Thoracic aorta (tissue), 2 donors: ENCODE results near the gene RANBP1. TPM values are rescaled to one million over a fixed set of nuclear protein-coding genes. Genes with fewer than 3 reads are reported as not detected.
A peak's percentile ranks its signal among the peaks of the same experiment; 100 is the strongest.

Source experiments
- ATAC-seq: fragments of 150-250 bp; one replicate; pipeline ENCODE4 v1.8.0; 2017; ENCODE audit warnings: low read depth; ENCODE audit not compliant: insufficient number of reproducible peaks, low FRiP score
- DNase-seq: peaks from one replicate; pipeline ENCODE4 v3.0.0-alpha.2; 2020; ENCODE audit warnings: low spot score
- H3K27ac ChIP-seq, 2 donors: fragments of 200-600 bp; sonication (generic); 1 replicate in 1 of 2; 2 replicates in 1 of 2; pipeline ENCODE4 v1.5.1; 2016; ENCODE audit warnings: mild to moderate bottlenecking in 2 of 2, moderate library complexity in 2 of 2
- H3K27me3 ChIP-seq: fragments of 200-600 bp; sonication (generic); replicated peaks from 2 replicates; pipeline ENCODE4 v1.6.0; 2016; ENCODE audit warnings: mild to moderate bottlenecking; ENCODE audit not compliant: insufficient read depth
- H3K36me3 ChIP-seq: fragments of 200-600 bp; sonication (generic); one replicate; pipeline ENCODE4 v1.5.1; 2016
- H3K4me1 ChIP-seq, 2 donors: fragments of 200-600 bp; sonication (generic); 1 replicate in 1 of 2; 2 replicates in 1 of 2; pipeline versions ENCODE4 v1.5.1 to v1.6.0; 2016; ENCODE audit warnings: low read depth in 2 of 2, mild to moderate bottlenecking in 1 of 2; ENCODE audit not compliant: control insufficient read depth in 1 of 2
- H3K4me3 ChIP-seq: fragments of 200-600 bp; sonication (generic); 2 replicates; pipeline ENCODE4 v1.5.1; 2016; ENCODE audit warnings: mild to moderate bottlenecking
- H3K9me3 ChIP-seq: fragments of 200-600 bp; sonication (generic); 2 replicates; pipeline ENCODE4 v1.5.1; 2016
- CTCF ChIP-seq: fragments of 200-600 bp; sonication (generic); IDR thresholded peaks from one replicate; pipeline ENCODE4 v1.5.1; 2019; ENCODE audit warnings: antibody characterized with exemption
- total RNA-seq, 2 donors: library from RNA; depleted of rRNA; stranded (reverse); fragments of >200 nt; gene quantifications; one replicate each; pipeline versions ENCODE4 v1.1.0 to v1.2.3, GENCODE V29; 2016

Gene RANBP1
- total RNA-seq, 2 donors from 2014 or later, result 130 to 140 TPM

- ATAC-seq, result no peak
- Histone ChIP-seq H3K27ac (no peak overlapping the region), H3K9me3 (no peaks in the 10 kb centered on the region), H3K27me3 (no peaks in the 10 kb centered on the region), H3K4me3 (no peak overlapping the region), H3K36me3 (no peaks in the 10 kb centered on the region), H3K4me1 (no peaks in the 10 kb centered on the region)
- no peak for TF ChIP-seq CTCF
- DNase-seq, result no peak
Measured at GRCh38 chr22:20154602-20155187, 38.8 kb downstream of the RANBP1 start.

- DNase-seq (no peak), ATAC-seq (no peak)
- no peak for TF ChIP-seq CTCF
- Histone ChIP-seq H3K9me3 (no peaks in the 10 kb centered on the region), H3K27ac (no peak overlapping the region), H3K27me3 (no peaks in the 10 kb centered on the region), H3K4me1 (no peaks in the 10 kb centered on the region), H3K36me3 (no peaks in the 10 kb centered on the region), H3K4me3 (no peak overlapping the region)
Measured at GRCh38 chr22:20155330-20156041, 39.6 kb downstream of the RANBP1 start.

- no peak for TF ChIP-seq CTCF
- H3K9me3 ChIP-seq, result no peaks in the 10 kb centered on the region
- no peaks in the 10 kb centered on the region for H3K36me3 ChIP-seq
- no peak overlapping the region for H3K27ac ChIP-seq
- DNase-seq, result no peak
- ATAC-seq, result no peak
- H3K4me3 ChIP-seq, result no peak overlapping the region
- H3K27me3 ChIP-seq, result no peaks in the 10 kb centered on the region
- H3K4me1 ChIP-seq, result no peaks in the 10 kb centered on the region
Measured at GRCh38 chr22:20156042-20156389, 40.1 kb downstream of the RANBP1 start.

GRCh38 chr22:20156611-20157429 lies 40.9 kb downstream of the RANBP1 start:
- TF ChIP-seq CTCF, result peak; percentile 99
- ATAC-seq, result no peak
- no peak overlapping the region for H3K4me3 ChIP-seq
- H3K36me3 ChIP-seq, result no peaks in the 10 kb centered on the region
- no peak overlapping the region for H3K27ac ChIP-seq
- DNase-seq, result peak; percentile 36
- H3K27me3 ChIP-seq, result no peaks in the 10 kb centered on the region
- no peaks in the 10 kb centered on the region for H3K9me3 ChIP-seq
- no peaks in the 10 kb centered on the region for H3K4me1 ChIP-seq

GRCh38 chr22:20157430-20158183 lies 41.7 kb downstream of the RANBP1 start:
- no peak for ATAC-seq
- no peak for TF ChIP-seq CTCF
- Histone ChIP-seq H3K27me3 (no peaks in the 10 kb centered on the region), H3K27ac (no peak overlapping the region), H3K4me3 (no peak overlapping the region), H3K4me1 (no peaks in the 10 kb centered on the region), H3K9me3 (no peaks in the 10 kb centered on the region), H3K36me3 (no peaks in the 10 kb centered on the region)
- DNase-seq, result no peak
